K562 (cell line): ENCODE results near the gene PDE6B.

Experiments used
- ATF2 ChIP-seq: sonication (generic); formaldehyde crosslinking; IDR thresholded peaks from 2 replicates; pipeline ENCODE4 v1.8.1; 2022; ENCODE audit warnings: missing genetic modification reagents
- KDM5B ChIP-seq: fragments of 200-600 bp; sonication (generic); IDR thresholded peaks from 2 replicates; pipeline ENCODE4 v1.6.1; 2012; ENCODE audit warnings: low read depth, mild to moderate bottlenecking, moderate library complexity, low read length, control low read depth, inconsistent platforms; ENCODE audit not compliant: insufficient replicate concordance
- MAX ChIP-seq: sonication (generic); formaldehyde crosslinking; IDR thresholded peaks from 2 replicates; pipeline ENCODE4 v1.9.0; 2022; ENCODE audit warnings: mild to moderate bottlenecking, missing genetic modification reagents
- PKNOX1 ChIP-seq: fragments of 450-650 bp; IDR thresholded peaks from 2 replicates; pipeline ENCODE4 v1.6.1; 2016
- POLR2B ChIP-seq: fragments of 450-650 bp; IDR thresholded peaks from 2 replicates; pipeline ENCODE4 v1.6.1; 2018; ENCODE audit warnings: low read depth; ENCODE audit not compliant: partially characterized antibody
- SMAD1 ChIP-seq: fragments of 150-350 bp; IDR thresholded peaks from 2 replicates; pipeline ENCODE4 v1.6.1; 2014; ENCODE audit warnings: low read length, low read depth; ENCODE audit not compliant: partially characterized antibody
- SOX6 ChIP-seq: fragments of 450-650 bp; IDR thresholded peaks from 2 replicates; pipeline ENCODE4 v1.6.1; 2014; ENCODE audit warnings: mild to moderate bottlenecking
- SP2 ChIP-seq: IDR thresholded peaks from 2 replicates; pipeline ENCODE4 v1.6.1; 2011; ENCODE audit warnings: mild to moderate bottlenecking, low read depth, low read length, moderate library complexity; ENCODE audit not compliant: poor library complexity, severe bottlenecking; ENCODE audit errors: extremely low read depth
- ZBTB11 ChIP-seq, 3 experiments: fragments of 200-800 bp in 1 of 3; fragments of 250-450 bp in 1 of 3; fragments of 450-650 bp in 1 of 3; sonication (Bioruptor Pico) in 1 of 3; sonication (Bioruptor generic) in 1 of 3; formaldehyde crosslinking in 1 of 3; IDR thresholded peaks; 2 replicates each; pipeline versions ENCODE4 v1.6.1 to v1.8.0; 2016 to 2022; ENCODE audit warnings: mild to moderate bottlenecking in 2 of 3, missing genetic modification characterization in 2 of 3, missing compliant biosample characterization in 1 of 3, moderate library complexity in 1 of 3
- ZBTB26 ChIP-seq: fragments of 450-650 bp; formaldehyde crosslinking; IDR thresholded peaks from 2 replicates; pipeline ENCODE4 v1.4.0; 2022; ENCODE audit warnings: missing genetic modification characterization

- TF ChIP-seq POLR2B, result no peak
- no peak for TF ChIP-seq SOX6
- TF ChIP-seq SMAD1, result no peak
- TF ChIP-seq MAX, result no peak
- no peak for TF ChIP-seq ZBTB26
- TF ChIP-seq ATF2 (CRISPR knock-in tag), result no peak
- TF ChIP-seq KDM5B, result no peak
- TF ChIP-seq PKNOX1, result no peak
- TF ChIP-seq SP2, result no peak
- no peak for TF ChIP-seq ZBTB11 (CRISPR knock-in tag; IDR thresholded peaks at IDR 0.05)
Measured at GRCh38 chr4:661881-662761, 36.7 kb downstream of the PDE6B start.
